B cell (primary cell): ENCODE results near the gene CFD. TPM values are rescaled to one million over a fixed set of nuclear protein-coding genes. Genes with fewer than 3 reads are reported as not detected.

ENCODE experiments used
- ATAC-seq: fragments of 200-7000 bp; cut with Tn5 transposase; one replicate; pipeline ENCODE4 v1.10.0; 2021; ENCODE audit warnings: low read depth, mild to moderate bottlenecking, moderate number of reproducible peaks, moderate library complexity
- CTCF ChIA-PET: fragments of 350-600 bp; sonication (Branson Sonifier 250); formaldehyde crosslinking; loops from one replicate; lab custom pipeline; 2021; ENCODE audit warnings: antibody characterized with exemption, inconsistent platforms; lab: Charles Lee
- POLR2A ChIA-PET: fragments of 350-600 bp; sonication (Branson Sonifier 250); formaldehyde crosslinking; loops from one replicate; lab custom pipeline; 2021; ENCODE audit warnings: antibody characterized with exemption; lab: Charles Lee
- DNase-seq: peaks from one replicate; pipeline ENCODE4 v3.0.0; 2013
- H2AFZ ChIP-seq: 2 replicates; pipeline ENCODE4 v1.6.1; 2012; ENCODE audit warnings: mild to moderate bottlenecking, low read depth, low read length; ENCODE audit not compliant: insufficient read depth, poor library complexity, severe bottlenecking
- H3K27ac ChIP-seq, 2 donors: 1 replicate in 1 of 2; 2 replicates in 1 of 2; pipeline ENCODE4 v1.5.1; 2012 to 2013; ENCODE audit warnings: low read length in 2 of 2, mild to moderate bottlenecking in 2 of 2, moderate library complexity in 1 of 2
- H3K27me3 ChIP-seq, 4 experiments: fragments of 200-600 bp in 1 of 4; sonication (generic) in 1 of 4; replicated peaks in 1 of 4; 1 replicate in 2 of 4; 2 replicates in 2 of 4; pipeline versions ENCODE4 v1.6.1 to v1.7.0; 2013 to 2016; ENCODE audit warnings: low read length in 3 of 4, mild to moderate bottlenecking in 2 of 4, mixed read lengths in 1 of 4, moderate library complexity in 1 of 4; ENCODE audit not compliant: insufficient read depth in 4 of 4, control insufficient read depth in 3 of 4; ENCODE audit errors: control extremely low read depth in 1 of 4
- H3K36me3 ChIP-seq, 2 experiments: replicated peaks in 1 of 2; 1 replicate in 1 of 2; 2 replicates in 1 of 2; pipeline versions ENCODE4 v1.6.1 to v1.7.1; 2013; ENCODE audit warnings: low read length in 1 of 2; ENCODE audit not compliant: insufficient read depth in 2 of 2, control insufficient read depth in 1 of 2; ENCODE audit errors: control extremely low read depth in 1 of 2, extremely low read depth in 1 of 2
- H3K4me1 ChIP-seq, 2 donors: fragments of 200-600 bp in 1 of 2; sonication (generic) in 1 of 2; 1 replicate in 1 of 2; 2 replicates in 1 of 2; pipeline versions ENCODE4 v1.5.1 to v1.6.1; 2013 to 2017; ENCODE audit warnings: low read length in 2 of 2; ENCODE audit not compliant: control insufficient read depth in 2 of 2, insufficient read depth in 2 of 2
- H3K4me2 ChIP-seq: replicated peaks from 2 replicates; pipeline ENCODE3; 2012; ENCODE audit warnings: mild to moderate bottlenecking, low read depth, low read length; ENCODE audit not compliant: poor library complexity, severe bottlenecking
- H3K4me3 ChIP-seq, 5 experiments: fragments of 200-600 bp in 1 of 5; sonication (generic) in 1 of 5; 1 replicate in 3 of 5; 2 replicates in 2 of 5; pipeline versions ENCODE4 v1.5.1 to v1.7.0; 2011 to 2016; ENCODE audit warnings: low read length in 4 of 5, mild to moderate bottlenecking in 4 of 5, low read depth in 2 of 5, control low read depth in 1 of 5, moderate library complexity in 1 of 5; ENCODE audit not compliant: insufficient read depth in 1 of 5; ENCODE audit errors: control extremely low read depth in 1 of 5, extremely low read depth in 1 of 5
- H3K79me2 ChIP-seq: fragments of 200-600 bp; sonication (generic); one replicate; pipeline ENCODE4 v1.6.0; 2016; ENCODE audit warnings: low read length; ENCODE audit not compliant: control insufficient read depth, insufficient read depth
- H3K9ac ChIP-seq: fragments of 200-600 bp; sonication (generic); 2 replicates; pipeline ENCODE4 v1.6.1; 2017; ENCODE audit warnings: mild to moderate bottlenecking, low read length, moderate library complexity
- H3K9me3 ChIP-seq, 3 donors: one replicate each; pipeline versions ENCODE4 v1.6.1 to v1.7.1; 2013; ENCODE audit warnings: low read length in 2 of 3; ENCODE audit not compliant: control insufficient read depth in 2 of 3, insufficient read depth in 1 of 3; ENCODE audit errors: control extremely low read depth in 1 of 3
- H4K20me1 ChIP-seq: 2 replicates; pipeline ENCODE4 v1.6.0; 2012; ENCODE audit warnings: mild to moderate bottlenecking, low read length; ENCODE audit not compliant: insufficient read depth, control insufficient read depth, poor library complexity, severe bottlenecking
- H3K27ac Mint-ChIP-seq: one replicate; pipeline ENCODE4 v1.8.0; 2021; ENCODE audit warnings: mixed read lengths
- H3K27me3 Mint-ChIP-seq: one replicate; pipeline ENCODE4 v1.8.0; 2021; ENCODE audit warnings: mixed read lengths
- H3K4me1 Mint-ChIP-seq: one replicate; pipeline ENCODE4 v1.8.0; 2021; ENCODE audit warnings: mixed read lengths
- H3K4me3 Mint-ChIP-seq: one replicate; pipeline ENCODE4 v1.8.0; 2021; ENCODE audit warnings: mixed read lengths
- H3K9me3 Mint-ChIP-seq: one replicate; pipeline ENCODE4 v1.8.0; 2022; ENCODE audit warnings: mixed read lengths; ENCODE audit not compliant: insufficient read depth
- EZH2 ChIP-seq: IDR thresholded peaks from 2 replicates; pipeline ENCODE4 v1.6.1; 2012; ENCODE audit warnings: borderline replicate concordance, low read depth, mild to moderate bottlenecking, moderate library complexity, low read length; ENCODE audit not compliant: insufficient read depth, poor library complexity, severe bottlenecking
- WGBS: methylation state at CpG from one replicate; pipeline ENCODE4 v1.1.5; 2013; ENCODE audit warnings: missing lambda C conversion rate; ENCODE audit not compliant: insufficient coverage; 5-methylcytosine and 5-hydroxymethylcytosine counted together
- intact Hi-C: fragments of 100-400 bp; cut with micrococcal nuclease; formaldehyde crosslinking; loops from one replicate; pipeline ENCODE4 v1.10.0; 2022
- polyA plus RNA-seq: library from polyadenylated mRNA; depleted of rRNA; stranded (reverse); fragments of >200 nt; gene quantifications from 2 replicates; pipeline ENCODE4 v1.2.3, GENCODE V29; 2012
- total RNA-seq, 2 donors: library from RNA; stranded (reverse); fragments of 120-200 nt in 1 of 2; gene quantifications; 1 replicate in 1 of 2; 2 replicates in 1 of 2; pipeline versions ENCODE4 v1.2.3 to v1.2.4, GENCODE V29; 2013 to 2022
- TF ChIP-seq, protein P1 (sequence below): fragments of 200-600 bp; IDR thresholded peaks from one replicate; pipeline ENCODE4 v1.8.0; 2022; ENCODE audit warnings: antibody characterized with exemption, mild to moderate bottlenecking

CFD gene
- total and polyA plus RNA-seq, 2 donors (not counting 1 experiment from before 2014, with no cell fraction given): 0.79 to 6.6 TPM

DNA sequence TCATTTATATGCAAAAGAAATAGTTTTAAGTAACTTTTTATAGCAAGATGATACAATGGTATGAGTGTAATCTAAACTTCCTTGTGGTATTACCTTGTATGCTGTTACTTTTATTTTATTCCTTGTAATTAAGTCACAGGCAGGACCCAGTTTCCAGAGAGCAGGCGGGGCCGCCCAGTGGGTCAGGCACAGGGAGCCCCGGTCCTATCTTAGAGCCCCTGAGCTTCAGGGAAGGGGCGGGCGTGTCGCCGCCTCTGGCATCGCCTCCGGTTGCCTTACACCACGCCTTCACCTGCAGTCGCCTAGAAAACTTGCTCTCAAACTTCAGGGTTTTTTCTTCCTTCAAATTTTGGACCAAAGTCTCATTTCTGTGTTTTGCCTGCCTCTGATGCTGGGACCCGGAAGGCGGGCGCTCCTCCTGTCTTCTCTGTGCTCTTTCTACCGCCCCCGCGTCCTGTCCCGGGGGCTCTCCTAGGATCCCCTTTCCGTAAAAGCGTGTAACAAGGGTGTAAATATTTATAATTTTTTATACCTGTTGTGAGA is 47.9 kb upstream of the CFD start:
- Histone ChIP-seq H2AFZ (no peak overlapping the region), H3K4me1 (no peaks in the 10 kb centered on the region), H3K4me3 (no peak overlapping the region), H3K4me2 (no peak overlapping the region), H3K27ac (no peak overlapping the region), H3K9me3 (peaks cover 0 to 3% (median 0%) of the 10 kb centered on the region in 3 donors), H3K79me2 (peaks cover 19% of the 10 kb centered on the region), H3K27me3 (no peaks in the 10 kb centered on the region), H4K20me1 (peaks cover 61% of the 10 kb centered on the region), H3K9ac (no peak overlapping the region), H3K36me3 (peaks cover 6 to 59% of the 10 kb centered on the region in 2 experiments)
- ChIA-PET POLR2A (interaction anchor here (0.5 kb wide), 1 partner anchor 10 kb away, joined by 7 read pairs; no protein-coding TSS in a partner anchor), CTCF (no interaction called here)
- Mint-ChIP-seq H3K27ac (no peak overlapping the region), H3K4me3 (no peak overlapping the region), H3K4me1 (no peaks in the 10 kb centered on the region), H3K9me3 (no peaks in the 10 kb centered on the region), H3K27me3 (no peaks in the 10 kb centered on the region)
- WGBS: 94% methylated on average over 15 of the region's 20 CpGs
- ATAC-seq (no peak), DNase-seq (no peak)
- intact Hi-C loops: no loop called here
- TF ChIP-seq EZH2: no peak
- TF ChIP-seq, protein P1, sequence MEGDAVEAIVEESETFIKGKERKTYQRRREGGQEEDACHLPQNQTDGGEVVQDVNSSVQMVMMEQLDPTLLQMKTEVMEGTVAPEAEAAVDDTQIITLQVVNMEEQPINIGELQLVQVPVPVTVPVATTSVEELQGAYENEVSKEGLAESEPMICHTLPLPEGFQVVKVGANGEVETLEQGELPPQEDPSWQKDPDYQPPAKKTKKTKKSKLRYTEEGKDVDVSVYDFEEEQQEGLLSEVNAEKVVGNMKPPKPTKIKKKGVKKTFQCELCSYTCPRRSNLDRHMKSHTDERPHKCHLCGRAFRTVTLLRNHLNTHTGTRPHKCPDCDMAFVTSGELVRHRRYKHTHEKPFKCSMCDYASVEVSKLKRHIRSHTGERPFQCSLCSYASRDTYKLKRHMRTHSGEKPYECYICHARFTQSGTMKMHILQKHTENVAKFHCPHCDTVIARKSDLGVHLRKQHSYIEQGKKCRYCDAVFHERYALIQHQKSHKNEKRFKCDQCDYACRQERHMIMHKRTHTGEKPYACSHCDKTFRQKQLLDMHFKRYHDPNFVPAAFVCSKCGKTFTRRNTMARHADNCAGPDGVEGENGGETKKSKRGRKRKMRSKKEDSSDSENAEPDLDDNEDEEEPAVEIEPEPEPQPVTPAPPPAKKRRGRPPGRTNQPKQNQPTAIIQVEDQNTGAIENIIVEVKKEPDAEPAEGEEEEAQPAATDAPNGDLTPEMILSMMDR: no peak

DNA sequence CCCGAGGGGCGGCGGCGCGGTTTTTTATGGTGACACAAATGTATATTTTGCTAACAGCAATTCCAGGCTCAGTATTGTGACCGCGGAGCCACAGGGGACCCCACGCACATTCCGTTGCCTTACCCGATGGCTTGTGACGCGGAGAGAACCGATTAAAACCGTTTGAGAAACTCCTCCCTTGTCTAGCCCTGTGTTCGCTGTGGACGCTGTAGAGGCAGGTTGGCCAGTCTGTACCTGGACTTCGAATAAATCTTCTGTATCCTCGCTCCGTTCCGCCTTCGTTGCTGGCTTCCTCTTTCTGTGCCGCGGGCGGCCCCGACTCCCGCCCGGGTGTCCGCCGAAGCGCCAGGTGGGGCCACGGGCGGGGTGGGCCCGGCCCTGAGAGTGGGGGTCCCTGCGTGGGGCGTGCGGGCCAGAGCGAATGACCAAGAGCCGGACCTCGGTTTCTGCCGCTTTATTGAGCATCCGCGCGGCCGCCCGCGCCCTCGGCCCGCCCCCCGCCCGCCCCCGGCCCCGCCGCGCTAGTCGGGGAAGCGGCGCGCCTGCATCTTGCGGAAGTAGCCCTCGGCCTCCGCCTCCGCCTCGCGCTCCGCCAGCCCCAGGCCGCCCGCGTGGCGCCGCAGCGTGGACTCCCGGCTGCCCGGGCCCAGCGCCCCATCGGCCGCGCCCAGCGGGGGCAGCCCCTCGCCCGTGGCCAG is 47.3 kb upstream of the CFD start:
- DNase-seq: no peak
- TF ChIP-seq, protein P1: no peak

More for the DNA sequence above, 47.3 kb upstream of the CFD start:
- Histone ChIP-seq H3K27ac (no peak overlapping the region), H3K9ac (no peak overlapping the region), H3K79me2 (peaks cover 13% of the 10 kb centered on the region), H3K27me3 (no peaks in the 10 kb centered on the region), H4K20me1 (peaks cover 54% of the 10 kb centered on the region), H3K9me3 (peaks cover 0 to 3% (median 0%) of the 10 kb centered on the region in 3 donors), H2AFZ (no peak overlapping the region), H3K4me3 (no peak overlapping the region), H3K4me1 (no peaks in the 10 kb centered on the region), H3K4me2 (no peak overlapping the region), H3K36me3 (peaks cover 6 to 53% of the 10 kb centered on the region in 2 experiments)
- POLR2A ChIA-PET: no interaction called here
- H3K9me3 Mint-ChIP-seq: no peaks in the 10 kb centered on the region
- no peaks in the 10 kb centered on the region for H3K4me1 Mint-ChIP-seq
- intact Hi-C loops: no loop called here
- H3K27ac Mint-ChIP-seq: no peak overlapping the region
- no peak for ATAC-seq
- CTCF ChIA-PET: no interaction called here
- no peak overlapping the region for H3K4me3 Mint-ChIP-seq
- no peaks in the 10 kb centered on the region for H3K27me3 Mint-ChIP-seq
- 97% methylated on average over 63 of the region's 80 CpGs for WGBS
